OCI-M2 (cell line): ENCODE measurements around the gene BAIAP3.

Source experiments
- DNase-seq: peaks from one replicate; lab custom pipeline; 2025; ENCODE audit not compliant: unreplicated experiment; lab: John Stamatoyannopoulos, UW

BAIAP3 gene

DNA sequence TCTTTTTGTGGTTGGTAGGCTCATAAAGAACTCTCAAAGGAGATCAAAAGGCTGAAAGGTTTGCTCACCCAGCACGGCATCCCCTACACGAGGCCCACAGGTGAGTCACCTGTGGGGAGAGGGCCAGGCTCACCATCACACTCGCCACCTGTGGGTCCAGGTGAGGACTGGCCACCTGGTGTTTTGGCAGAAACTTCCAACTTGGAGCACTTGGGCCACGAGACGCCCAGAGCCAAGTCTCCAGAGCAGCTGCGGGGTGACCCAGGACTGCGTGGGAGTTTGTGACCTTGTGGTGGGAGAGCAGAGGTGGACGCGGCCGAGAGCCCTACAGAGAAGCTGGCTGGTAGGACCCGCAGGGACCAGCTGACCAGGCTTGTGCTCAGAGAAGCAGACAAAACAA, 29.4 kb downstream of the BAIAP3 start:
- no peak for DNase-seq

DNA sequence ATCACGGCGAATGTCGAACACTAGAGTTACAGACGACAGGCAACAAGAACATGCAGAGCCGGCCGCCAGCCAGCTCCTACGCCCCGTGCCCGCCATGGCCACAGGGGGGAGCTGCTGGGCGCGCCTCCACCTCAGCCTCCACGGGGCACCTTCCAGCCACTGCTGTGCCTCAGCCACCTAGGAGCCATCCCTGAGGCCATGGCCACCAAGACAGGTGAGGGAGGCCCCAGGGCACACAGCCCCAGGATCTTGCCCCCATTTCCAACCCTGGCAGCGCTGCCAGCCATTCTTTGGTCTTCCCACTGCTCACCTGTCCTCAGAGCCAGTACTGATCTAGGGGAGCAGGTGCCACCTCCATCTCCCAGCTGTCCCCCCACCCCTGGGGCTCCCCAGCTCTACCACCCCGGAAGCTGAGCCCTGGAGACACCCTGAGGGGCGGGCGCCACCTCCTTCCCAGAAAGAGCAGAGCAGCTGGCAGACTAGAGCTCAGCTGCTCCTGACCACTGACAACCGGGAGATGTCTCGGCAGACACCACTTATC, 30.1 kb downstream of the BAIAP3 start:
- no peak for DNase-seq

DNA sequence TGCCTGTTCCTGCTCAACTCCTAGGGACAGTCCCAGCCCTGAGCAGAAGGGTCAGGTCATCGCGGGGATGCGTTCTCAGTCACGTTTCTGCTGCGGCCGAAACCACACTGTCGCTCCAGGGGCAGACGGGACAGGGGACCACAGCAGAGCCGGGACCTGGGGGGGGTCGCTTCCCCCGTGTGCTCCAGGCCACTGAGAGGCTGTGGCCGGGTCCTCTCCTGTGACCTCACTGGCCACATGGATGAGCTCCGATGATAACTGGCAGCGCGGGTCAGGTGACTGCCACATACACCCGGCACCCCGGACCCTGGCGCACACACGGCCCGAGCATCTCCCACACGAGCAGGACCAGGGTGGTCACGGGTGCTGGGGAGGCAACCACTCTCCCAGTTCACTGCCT, 31.1 kb downstream of the BAIAP3 start:
- no peak for DNase-seq

DNA sequence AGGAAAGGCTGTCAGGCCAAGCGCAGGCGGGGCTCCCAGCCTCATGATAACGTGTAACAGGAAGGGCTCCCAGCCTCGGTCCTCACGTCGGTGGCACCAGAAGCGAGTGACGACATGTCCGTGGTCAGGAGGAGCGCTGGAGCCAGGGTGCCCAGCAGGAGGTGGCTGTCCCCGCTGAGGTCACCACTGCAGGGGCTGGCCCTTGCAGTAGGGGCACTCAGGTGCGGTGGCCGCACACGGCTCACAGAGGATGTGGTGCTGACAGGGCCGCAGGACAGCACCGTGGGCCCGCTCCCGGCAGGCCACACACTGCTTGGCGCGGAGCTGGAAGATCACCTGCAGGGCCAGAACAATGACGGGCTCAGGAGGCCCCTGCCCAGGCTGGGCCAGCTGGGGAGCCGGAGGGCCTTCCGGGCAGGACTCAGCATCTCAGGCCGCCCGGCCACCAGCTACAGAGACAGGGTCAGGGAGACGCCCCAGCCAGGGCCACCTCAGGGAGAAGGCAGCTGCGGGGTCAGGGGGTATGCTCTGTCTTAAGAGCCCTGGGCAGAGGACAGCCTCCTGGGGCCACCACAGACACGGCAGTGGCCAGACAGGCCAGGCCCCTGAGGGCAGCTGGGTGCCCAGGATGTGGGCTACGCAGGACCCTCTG, 32.7 kb downstream of the BAIAP3 start:
- no peak for DNase-seq

DNA sequence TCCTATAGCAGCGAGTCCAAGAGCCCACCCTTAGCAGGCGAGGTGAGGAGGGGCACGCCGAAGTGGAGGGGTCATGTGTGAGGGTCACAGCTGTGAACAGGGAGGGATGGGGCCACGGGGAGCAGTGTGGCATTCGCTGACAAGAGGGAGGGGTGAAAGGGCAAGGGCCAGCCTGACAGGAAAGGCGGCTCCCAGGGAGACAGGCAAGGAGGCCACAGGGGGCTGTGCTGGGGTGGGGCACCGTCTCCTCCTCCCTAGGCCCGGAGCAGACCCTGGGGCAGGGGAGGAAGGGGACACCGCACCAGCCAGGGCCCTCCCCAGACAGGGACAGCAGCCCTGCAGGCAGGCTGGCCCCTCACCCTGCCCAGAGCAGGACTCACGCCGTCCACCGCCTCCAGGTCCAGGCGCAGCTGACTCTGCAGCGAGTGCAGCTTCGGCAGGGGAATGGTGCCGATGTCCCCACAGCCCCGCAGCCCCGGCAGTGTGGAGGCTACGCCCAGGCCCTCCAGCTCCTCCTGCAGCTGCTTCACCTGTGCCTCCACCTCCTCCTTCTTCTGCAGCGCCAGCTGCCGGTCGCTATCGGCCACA, 33.4 kb downstream of the BAIAP3 start:
- no peak for DNase-seq

DNA sequence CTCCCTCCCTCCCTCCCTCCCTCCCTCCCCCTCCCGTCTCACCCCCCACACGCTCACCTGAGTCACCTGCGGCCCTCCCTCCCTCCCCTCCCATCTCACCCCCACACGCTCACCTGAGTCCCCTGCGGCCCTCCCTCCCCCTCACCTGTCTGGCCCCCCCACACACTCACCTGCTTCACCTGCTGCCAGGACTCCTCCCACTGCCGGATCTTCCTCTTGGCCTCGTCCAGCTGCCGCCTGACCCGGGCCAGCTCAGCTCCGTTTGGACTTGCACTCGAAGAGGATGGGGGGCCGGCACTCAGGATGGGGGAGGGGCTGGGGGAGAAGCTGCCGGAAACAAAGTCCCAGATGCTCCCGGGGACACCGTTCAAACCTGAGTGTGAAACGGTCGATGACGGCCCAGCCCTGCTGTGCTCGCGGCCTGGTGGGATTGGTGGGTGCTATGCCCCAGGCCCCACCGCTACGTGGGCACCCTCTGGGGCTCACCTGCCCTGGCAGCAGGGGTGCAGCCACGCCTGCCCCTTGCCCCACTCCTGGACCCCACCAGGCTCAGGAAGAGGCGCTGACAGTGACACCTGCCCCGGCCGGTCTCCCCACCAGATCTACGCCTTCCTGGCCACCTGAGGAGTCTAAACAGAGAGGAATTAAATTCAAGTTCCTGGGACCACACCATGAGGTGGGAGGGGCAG, 34.2 kb downstream of the BAIAP3 start:
- DNase-seq: no peak

DNA sequence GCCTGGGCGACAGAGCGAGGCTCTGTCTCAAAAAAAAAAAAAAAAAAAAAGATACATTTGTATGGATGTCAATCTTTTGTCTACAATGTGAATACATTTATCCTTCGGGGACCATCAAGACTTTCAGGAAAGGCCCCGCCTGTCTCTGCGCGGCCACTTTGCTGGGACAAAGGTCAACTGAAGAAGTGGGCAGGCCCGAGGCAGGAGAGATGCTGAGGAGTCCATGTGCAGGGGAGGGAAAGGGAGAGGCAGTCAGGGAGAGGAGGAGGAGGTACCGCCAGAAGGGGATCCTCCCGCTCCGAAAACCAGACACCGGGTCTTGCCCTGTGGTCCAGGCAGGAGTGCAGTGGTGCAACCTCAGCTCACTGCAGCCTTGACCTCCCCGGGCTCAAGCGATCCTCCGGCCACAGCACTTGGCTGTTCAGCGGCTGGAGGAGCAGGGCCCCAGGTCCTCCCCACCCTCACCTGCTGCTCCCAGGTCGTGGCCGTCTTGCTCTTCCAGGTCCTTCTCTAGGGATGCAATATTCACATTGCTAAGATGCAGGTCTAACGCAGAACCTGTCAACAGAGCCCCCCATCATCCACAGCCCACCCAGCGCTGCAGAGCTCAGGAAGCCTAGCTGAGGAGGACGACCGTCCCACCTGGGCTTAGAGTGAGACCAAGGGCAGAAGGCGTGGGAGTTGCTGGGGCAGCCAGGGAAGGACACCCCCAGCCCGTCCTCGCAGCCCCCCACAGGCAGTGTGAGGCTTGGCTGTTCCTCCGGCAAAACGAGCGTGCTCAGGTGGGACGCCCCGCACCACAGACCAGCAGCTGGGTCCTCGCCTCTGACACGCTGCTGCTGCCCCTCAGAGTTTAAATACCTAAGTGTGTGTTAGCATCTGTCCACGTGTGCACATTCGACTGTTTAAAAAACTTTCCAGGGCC, 37.9 kb downstream of the BAIAP3 start:
- DNase-seq: no peak

DNA sequence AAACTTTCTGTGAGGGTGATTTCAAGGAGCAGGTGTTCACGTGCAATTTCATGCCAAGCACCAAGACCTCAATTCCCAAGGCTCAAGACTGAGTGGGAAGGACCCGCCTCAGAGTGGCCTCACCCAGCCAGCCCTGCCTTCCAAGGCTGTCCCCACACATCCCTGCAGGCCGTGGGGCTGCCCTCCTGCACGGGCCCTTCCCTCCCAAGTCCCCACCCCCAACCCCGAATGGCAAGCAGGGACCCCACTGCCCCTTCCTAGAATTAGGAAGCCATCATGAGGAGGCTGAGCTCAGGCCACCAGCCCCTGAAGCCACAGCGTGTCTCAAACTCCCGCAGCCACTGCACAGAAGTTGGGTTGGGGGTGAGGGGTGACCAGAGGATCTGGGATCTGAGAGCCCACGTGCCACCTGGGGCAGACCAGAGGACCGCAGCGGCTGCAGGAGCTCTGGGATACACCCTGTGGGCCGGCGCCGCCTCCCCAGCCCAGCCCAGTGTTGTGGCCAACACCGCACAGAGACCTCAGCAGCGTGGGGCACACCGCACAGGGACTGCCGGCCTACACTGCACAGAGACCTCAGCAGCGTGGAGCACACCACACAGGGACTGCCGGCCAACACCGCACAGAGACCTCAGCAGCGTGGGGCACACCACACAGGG, 39.0 kb downstream of the BAIAP3 start:
- no peak for DNase-seq

DNA sequence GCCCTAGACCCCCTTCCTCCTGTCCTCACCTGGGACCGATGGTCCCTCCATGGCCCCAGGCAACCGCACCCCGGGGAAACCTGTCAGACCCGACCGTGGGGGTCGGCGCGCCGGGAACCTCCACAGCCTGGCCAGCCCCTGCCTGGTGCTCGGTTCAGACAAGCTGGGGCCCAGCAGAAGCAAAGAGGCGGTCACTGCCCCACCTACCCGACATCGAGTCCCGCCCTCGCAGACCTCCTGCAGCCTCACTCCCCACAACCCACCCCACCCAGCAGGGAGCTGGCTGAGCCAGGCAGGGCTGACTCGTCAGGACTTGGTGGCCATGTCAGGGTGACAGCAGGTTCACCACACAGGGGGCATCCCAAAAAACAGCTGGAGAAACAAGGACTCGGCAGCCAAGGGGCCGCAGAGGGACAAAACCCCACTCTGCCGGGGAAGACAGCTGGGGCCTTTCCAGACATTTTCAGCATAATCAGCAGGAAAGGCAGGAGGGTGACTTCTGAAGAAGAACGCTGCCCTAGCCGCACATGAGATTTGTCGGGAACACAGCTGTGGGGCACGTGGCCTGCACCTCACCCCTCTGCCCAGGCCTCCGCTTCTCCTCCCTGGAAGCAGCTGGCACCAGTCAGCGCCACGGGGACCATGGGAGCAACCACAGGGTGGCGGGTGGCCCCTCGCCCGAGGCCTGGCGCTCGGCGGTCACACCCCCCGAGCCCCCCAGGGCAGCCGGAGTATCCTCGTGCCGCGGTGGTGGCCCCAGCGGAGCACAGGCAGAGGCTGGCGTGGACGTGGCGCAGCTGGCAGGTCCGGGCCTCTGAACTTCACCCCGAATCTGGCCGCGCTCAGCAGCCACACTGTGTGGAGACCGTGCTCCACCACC, 41.2 kb downstream of the BAIAP3 start:
- no peak for DNase-seq

DNA sequence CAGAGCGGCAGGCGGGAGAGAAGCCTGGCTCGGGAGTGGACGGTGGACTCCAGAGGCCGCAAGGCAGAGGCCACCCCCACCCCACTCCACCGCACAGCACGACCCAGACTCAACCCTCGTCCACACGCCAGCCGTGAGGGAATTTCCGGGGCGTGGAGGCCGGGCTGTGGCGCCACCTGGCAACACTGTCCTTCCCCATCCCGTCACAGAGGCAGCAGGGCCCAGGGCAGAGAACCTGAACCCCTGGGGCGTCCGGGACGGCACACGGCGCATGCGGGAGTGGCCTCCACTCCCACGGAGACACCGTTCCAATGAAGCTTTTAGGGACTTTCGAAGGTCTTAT, 41.8 kb downstream of the BAIAP3 start:
- DNase-seq: no peak

DNA sequence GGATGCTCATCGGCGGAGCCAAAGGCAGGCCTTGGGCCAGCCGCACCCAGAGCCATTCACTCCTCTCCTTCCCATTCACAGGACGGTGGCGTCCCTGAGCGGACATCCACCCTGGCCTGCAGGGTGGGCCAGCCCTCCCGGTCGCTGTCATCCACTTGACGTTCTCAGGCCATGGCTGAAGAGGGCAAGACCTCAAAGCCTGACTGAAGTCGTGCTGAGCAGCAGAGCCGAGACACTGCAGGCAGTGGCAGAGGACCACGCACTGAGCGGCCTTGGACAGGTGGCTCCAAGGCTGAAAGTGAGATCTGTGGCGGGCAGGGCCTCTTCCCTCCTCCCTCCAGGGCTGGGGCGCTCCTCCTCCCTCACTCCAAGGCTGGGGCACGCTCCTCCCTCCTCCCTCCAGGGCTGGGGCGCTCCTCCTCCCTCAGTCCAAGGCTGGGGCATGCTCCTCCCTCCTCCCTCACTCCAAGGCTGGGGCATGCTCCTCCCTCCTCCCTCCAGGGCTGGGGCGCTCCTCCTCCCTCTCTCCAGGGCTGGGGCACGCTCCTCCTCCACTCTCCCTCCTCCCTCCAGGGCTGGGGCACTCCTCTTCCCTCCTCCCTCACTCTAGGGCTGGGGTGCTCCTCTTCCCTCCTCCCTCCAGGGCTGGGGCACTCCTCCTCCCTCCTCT, 42.4 kb downstream of the BAIAP3 start:
- DNase-seq: no peak

DNA sequence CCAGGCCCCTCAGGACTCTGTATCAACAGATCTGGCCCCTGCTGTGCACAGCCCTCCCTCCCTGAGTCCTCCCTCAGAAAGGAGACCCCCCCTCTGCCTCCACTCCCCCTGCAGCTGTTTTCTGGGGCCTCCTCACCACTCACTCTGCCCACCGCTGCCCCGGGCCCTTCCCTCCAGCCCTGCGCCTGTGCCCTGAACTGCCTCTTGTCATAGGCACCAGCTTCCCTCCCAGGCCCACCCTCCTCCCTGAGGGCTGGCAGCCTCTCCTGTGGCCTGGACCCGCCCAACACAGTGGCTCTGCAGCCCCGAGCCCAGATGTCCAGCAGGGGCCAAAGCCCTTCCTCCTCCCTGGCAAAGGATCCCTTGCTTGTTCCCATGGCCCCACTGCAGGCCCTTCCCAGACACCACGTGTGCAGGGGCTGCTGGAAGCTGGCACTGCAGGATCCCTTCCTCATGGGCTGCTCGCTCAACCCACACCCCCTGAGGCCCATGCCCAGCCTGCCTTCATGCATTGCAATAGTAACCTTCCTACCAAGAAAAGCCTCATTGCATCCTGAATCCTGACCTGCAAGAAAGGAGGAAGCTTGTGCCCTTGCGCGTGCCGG, 44.1 kb downstream of the BAIAP3 start:
- DNase-seq: no peak

DNA sequence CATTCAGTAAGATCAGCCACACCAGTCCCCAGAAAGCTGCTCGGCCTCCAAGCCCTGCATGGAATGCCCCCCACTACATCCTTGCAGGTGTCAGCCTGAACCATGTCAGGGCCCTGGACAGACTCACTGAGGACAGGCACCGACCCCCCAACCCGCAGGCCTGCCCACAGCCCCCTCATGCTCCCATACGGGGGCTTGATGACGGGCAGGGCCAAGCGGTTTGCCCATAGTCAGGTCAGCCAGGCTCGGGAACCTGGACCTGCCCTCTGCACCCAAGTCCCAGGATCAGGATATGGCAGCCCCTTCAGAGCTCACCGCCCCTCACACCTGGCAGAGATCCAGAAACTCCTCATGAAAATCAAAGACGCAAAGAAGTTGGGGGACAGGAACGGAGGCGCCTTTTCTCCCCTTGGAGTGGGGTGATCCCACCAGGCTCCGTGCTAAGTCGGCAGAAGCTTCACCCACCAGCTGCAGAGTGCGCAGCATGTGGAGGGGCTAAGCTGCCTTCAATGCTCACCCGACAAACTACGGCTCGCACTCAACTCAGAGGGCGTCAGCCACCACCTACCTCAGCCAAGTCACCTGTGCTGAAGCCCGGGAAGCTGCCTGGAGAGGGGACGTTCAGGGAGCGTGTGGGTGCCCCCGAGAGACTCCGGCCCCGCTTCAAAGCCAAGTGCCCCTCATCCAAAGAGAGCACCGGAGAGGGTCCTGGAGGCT, 44.8 kb downstream of the BAIAP3 start:
- no peak for DNase-seq

DNA sequence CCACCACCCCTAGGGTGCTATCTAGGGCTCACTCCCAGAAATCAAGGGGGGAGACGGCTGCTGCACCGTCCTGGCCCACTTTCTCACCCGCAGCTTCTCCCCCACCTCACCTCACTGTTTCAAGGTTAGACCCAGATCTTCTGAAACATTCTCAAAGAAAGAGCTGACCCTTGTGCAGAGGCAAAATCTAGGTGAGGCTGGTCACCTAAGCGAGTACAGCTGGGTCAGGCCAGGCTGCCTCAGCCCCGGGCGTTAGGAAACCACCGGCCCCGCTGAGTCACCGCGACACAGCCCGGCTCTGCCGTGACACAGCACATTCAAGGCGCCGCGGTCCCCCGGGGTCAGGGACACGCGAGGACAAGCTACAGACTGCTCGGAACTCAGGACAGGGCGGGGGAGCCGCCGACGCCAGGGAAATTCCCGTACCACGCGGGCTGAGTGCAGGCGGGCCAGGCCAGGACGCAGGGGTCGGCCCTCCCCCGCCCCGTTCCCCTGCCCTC, 45.4 kb downstream of the BAIAP3 start:
- DNase-seq: no peak

DNA sequence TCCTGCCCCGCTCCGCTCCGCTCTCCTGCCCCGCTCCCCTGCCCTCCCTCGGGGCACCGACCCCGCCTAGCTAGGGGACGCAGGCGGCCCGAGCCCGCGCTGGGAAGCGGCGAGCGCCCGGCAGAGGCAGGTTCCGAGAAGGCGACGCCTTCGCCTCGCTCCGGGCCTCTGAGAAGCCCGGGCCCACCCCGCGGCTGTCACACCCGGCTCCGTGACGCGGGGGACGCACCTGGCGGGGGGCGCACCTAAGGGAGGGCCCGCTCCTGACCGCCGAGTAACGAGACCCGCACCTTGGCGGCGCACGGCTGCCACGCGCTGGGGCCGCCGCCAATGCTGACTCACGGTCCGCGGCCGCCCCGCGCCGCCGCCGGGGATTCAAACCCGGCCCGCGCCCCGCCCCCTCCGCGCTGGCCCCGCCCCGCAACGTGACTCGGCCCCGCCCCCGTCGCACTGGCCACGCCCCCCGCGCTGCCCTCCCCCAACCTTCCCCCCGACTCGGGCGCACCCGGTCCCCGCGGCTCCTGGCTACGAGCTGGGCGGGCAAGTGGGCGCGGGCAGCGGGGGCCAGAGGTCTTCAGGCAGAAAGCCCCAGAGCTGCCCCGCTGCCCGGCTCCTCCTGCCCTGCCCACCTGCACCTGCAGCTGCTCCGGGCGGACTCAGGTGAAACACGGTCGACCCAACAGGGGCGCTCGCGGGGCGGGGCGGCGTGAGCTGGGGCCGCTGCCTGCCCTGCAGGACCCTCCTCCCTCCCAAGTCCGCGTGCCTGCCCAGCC, 46.0 kb downstream of the BAIAP3 start:
- no peak for DNase-seq

DNA sequence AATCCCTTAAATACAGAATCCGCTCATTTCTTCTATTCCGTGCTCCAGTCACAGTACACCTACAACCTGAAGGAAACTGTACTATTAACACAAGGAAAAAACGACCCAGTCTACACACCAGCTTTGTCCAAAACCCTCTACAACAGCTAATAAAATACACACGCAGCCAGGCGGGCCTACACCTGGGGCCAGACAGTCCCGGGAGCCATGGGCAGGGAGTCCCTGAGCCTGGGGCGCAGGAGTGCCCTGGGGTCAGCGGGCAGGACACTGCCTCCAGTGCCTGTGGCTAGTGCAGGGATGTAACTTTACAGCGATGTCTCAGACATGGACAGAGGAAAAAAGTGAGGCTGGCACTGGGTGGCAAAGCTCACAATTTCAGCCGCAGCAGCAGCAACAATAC, 46.8 kb downstream of the BAIAP3 start:
- DNase-seq: no peak

DNA sequence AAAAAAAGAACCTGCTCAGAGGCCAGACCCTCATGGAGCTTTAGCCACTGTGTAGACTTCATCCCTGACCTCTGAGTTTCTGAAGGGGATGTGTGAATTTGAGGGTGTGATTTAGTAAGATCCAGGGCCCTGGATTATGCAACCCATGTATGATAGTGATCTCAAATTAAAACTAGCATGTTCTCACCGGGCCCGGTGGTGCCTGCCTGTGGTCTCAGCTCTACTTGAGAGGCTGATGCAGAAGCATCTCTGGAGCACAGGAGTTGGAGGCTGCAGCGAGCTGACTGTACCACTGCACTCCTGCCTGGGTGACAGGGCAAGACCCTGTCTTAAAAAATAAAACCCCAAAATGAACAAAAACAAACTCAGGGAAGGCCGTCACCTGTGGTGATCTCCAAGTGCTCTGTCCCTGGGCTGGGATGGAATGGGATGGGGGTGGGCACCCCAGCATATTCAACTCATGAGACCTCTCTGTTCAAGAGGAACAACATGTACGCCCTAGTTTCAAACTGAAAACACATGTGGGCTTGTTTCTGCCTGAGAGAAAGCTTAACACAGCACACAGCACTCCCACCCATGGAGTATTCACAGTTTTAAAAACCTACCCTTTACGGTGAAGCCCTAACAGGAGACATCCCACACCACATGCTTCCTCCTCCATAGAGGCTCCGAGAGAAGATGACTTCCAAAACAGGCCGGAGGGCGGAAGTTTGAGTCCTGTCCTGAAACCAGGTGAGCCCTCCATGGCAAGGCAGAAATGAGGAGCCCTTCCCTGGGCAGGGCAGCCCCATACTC, 48.4 kb downstream of the BAIAP3 start:
- no peak for DNase-seq
